HepG2 (cell line): Measurements from ENCODE around the gene ZNF184. TPM values are rescaled to one million over a fixed set of nuclear protein-coding genes. Genes with fewer than 3 reads are reported as not detected.

ENCODE experiments used
- ARID2 ChIP-seq: sonication (generic); formaldehyde crosslinking; IDR thresholded peaks from 2 replicates; pipeline ENCODE4 v1.8.1; 2022; ENCODE audit warnings: mild to moderate bottlenecking, missing genetic modification reagents, borderline replicate concordance
- BRCA1 ChIP-seq: sonication (generic); formaldehyde crosslinking; IDR thresholded peaks from 2 replicates; pipeline ENCODE4 v1.4.0; 2020; ENCODE audit warnings: missing genetic modification reagents
- DDIT3 ChIP-seq: sonication (generic); formaldehyde crosslinking; IDR thresholded peaks from 2 replicates; pipeline ENCODE4 v1.4.0; 2020; ENCODE audit warnings: mild to moderate bottlenecking, missing genetic modification reagents
- HOXA3 ChIP-seq: sonication (generic); formaldehyde crosslinking; IDR thresholded peaks from 2 replicates; pipeline ENCODE4 v1.5.0; 2020; ENCODE audit warnings: missing genetic modification reagents
- IKZF1 ChIP-seq: fragments of 450-650 bp; IDR thresholded peaks from 2 replicates; pipeline ENCODE4 v1.7.1; 2016
- KDM1A ChIP-seq: IDR thresholded peaks from 2 replicates; pipeline ENCODE4 v1.6.1; 2016; ENCODE audit warnings: missing compliant biosample characterization
- MAZ ChIP-seq, 2 experiments: sonication (generic) in 1 of 2; formaldehyde crosslinking in 1 of 2; IDR thresholded peaks; 2 replicates each; pipeline versions ENCODE4 v1.5.0 to v1.6.1; 2012 to 2020; ENCODE audit warnings: low read depth in 2 of 2, mild to moderate bottlenecking in 2 of 2, borderline replicate concordance in 1 of 2, improper control_type of control experiment in 1 of 2, low read length in 1 of 2, missing genetic modification reagents in 1 of 2, moderate library complexity in 1 of 2
- MTA1 ChIP-seq: sonication (generic); formaldehyde crosslinking; IDR thresholded peaks from 2 replicates; pipeline ENCODE4 v1.4.0; 2020; ENCODE audit warnings: missing genetic modification reagents, mild to moderate bottlenecking, borderline replicate concordance
- NFRKB ChIP-seq: fragments of 450-650 bp; IDR thresholded peaks from 2 replicates; pipeline ENCODE4 v1.6.1; 2017
- PAF1 ChIP-seq: IDR thresholded peaks from 2 replicates; pipeline ENCODE4 v1.6.1; 2016; ENCODE audit warnings: missing genetic modification reagents, missing compliant biosample characterization
- SNAPC4 ChIP-seq: sonication (generic); formaldehyde crosslinking; IDR thresholded peaks from 2 replicates; pipeline ENCODE4 v1.4.0; 2020; ENCODE audit warnings: mild to moderate bottlenecking, missing genetic modification reagents
- SP5 ChIP-seq: IDR thresholded peaks from 2 replicates; pipeline ENCODE4 v1.6.1; 2016; ENCODE audit warnings: low read depth, borderline replicate concordance
- TFAP4 ChIP-seq: sonication (generic); IDR thresholded peaks from 2 replicates; pipeline ENCODE4 v1.6.1; 2016; ENCODE audit warnings: low read depth, borderline replicate concordance
- THAP8 ChIP-seq: sonication (generic); formaldehyde crosslinking; IDR thresholded peaks from 2 replicates; pipeline ENCODE4 v1.5.1; 2020; ENCODE audit warnings: missing genetic modification reagents, mild to moderate bottlenecking, borderline replicate concordance
- THAP9 ChIP-seq: sonication (generic); formaldehyde crosslinking; IDR thresholded peaks from 2 replicates; pipeline ENCODE4; 2020; ENCODE audit warnings: missing genetic modification reagents, mild to moderate bottlenecking, borderline replicate concordance
- THRA ChIP-seq: sonication (generic); formaldehyde crosslinking; IDR thresholded peaks from 2 replicates; pipeline ENCODE4 v1.4.0; 2020; ENCODE audit warnings: missing genetic modification reagents, borderline replicate concordance
- ZC3H4 ChIP-seq: sonication (generic); formaldehyde crosslinking; IDR thresholded peaks from 2 replicates; pipeline ENCODE4 v1.4.0; 2020; ENCODE audit warnings: missing genetic modification reagents, borderline replicate concordance
- ZNF160 ChIP-seq: sonication (generic); formaldehyde crosslinking; IDR thresholded peaks from 2 replicates; pipeline ENCODE4 v1.8.0; 2022; ENCODE audit warnings: mild to moderate bottlenecking, inconsistent platforms, missing genetic modification reagents
- polyA plus RNA-seq, 8 experiments: library from polyadenylated mRNA; depleted of rRNA in 3 of 8; stranded (reverse) in 7 of 8; unstranded in 1 of 8; fragments of >200 nt; fragmentation: Illumina TruSeq in 4 of 8; extraction: Trizol in 4 of 8; gene quantifications; 2 replicates each; pipeline versions ENCODE4 v1.2.1 to v1.2.3, GENCODE V29; 2011 to 2016; ENCODE audit warnings: low read depth in 4 of 8, missing spikeins in 1 of 8, mixed read lengths in 1 of 8; ENCODE audit not compliant: insufficient read depth in 1 of 8
- total RNA-seq, 5 experiments: library from RNA; depleted of rRNA; stranded (reverse); fragments of >200 nt; fragmentation: Illumina TruSeq; extraction: Trizol; gene quantifications; 2 replicates each; pipeline ENCODE4 v1.2.3, GENCODE V29; 2016; ENCODE audit warnings: low read depth in 1 of 5

ZNF184 gene
- total and polyA plus RNA-seq, 2 of the 13 experiments (the other 11 are each of a cell fraction or from before 2014, with no cell fraction given), result 2.1 to 10.1 TPM

DNA sequence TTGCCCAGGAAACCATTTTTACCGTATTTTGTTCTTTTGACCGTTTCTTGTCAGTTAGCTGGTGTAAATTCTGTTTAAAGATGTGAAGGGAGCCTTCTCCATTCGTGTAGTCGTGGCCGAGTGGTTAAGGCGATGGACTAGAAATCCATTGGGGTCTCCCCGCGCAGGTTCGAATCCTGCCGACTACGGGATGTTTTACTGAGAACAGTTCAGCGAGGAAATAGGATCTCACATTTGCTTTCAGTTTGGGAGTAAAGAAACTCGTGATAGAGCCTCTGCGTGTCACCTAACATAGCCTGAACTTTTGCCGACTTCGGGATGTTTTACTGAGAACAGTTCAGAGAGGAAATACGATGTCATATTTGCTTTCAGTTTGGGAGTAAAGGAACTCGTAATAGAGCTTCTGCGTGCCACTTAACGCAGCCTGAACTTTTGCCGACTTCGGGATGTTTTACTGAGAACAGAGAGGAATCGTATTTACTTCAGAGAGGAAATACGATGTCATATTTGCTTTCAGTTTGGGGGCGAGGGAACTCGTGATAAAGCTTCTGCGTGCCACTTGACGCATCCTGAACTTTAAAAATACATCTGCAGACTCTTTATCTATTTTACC, 5.9 kb upstream of the ZNF184 start (continued):
- TF ChIP-seq SNAPC4 (CRISPR knock-in tag), result no peak; the same call in 1 of the 2 replicates
- 0 out of 2 replicates have a peak, but pooled peaks have one; percentile 45 for TF ChIP-seq ZC3H4 (CRISPR knock-in tag)
- TF ChIP-seq HOXA3 (CRISPR knock-in tag), result peak; percentile 57
- no peak for TF ChIP-seq SP5 (CRISPR knock-in tag)
- no peak for TF ChIP-seq THAP9 (CRISPR knock-in tag)
- TF ChIP-seq MTA1 (CRISPR knock-in tag), result no peak
- TF ChIP-seq NFRKB, result no peak
- TF ChIP-seq KDM1A (CRISPR knock-in tag), result no peak
- TF ChIP-seq MAZ (IDR thresholded peaks at IDR 0.05; ENCODE audit: borderline replicate concordance, low read depth, low read length), result no peak; the same call in 1 of the 2 replicates
- no peak for TF ChIP-seq MAZ (CRISPR knock-in tag; IDR thresholded peaks at IDR 0.05; ENCODE audit: low read depth)
- 0 out of 2 replicates have a peak, but pooled peaks have one; percentile 30 for TF ChIP-seq THRA
- TF ChIP-seq PAF1 (CRISPR knock-in tag), result no peak
- TF ChIP-seq TFAP4, result no peak
- TF ChIP-seq BRCA1 (CRISPR knock-in tag), result peak; percentile 44; the same call in 1 of the 2 replicates
- no peak for TF ChIP-seq IKZF1
- TF ChIP-seq DDIT3 (CRISPR knock-in tag), result no peak
- TF ChIP-seq ARID2 (CRISPR knock-in tag), result no peak
- no peak for TF ChIP-seq ZNF160
- no peak; the same call in 1 of the 2 replicates for TF ChIP-seq THAP8 (CRISPR knock-in tag)
